ENCODE measurements around the gene SPAG5.

SPAG5 gene

GRCh38 chr17:28530250-28530649 lies 68.6 kb downstream of the SPAG5 start:
- no peak for TF ChIP-seq CTCF (IDR thresholded peaks at IDR 0.05; ENCODE audit: control extremely low read depth, extremely low read depth, low read depth, missing control alignments)
- ChIA-PET POLR2A (no interaction called here), CTCF (interaction anchor here (3.8 to 15.2 kb wide), 3 partner anchors 10 to 33 kb away, joined by 15 to 260 read pairs (median 25); no protein-coding TSS in a partner anchor)
- DNase-seq (ENCODE audit: extremely low spot score): no peak

GRCh38 chr17:28529013-28529400 lies 69.8 kb downstream of the SPAG5 start:
- POLR2A ChIA-PET: no interaction called here

GRCh38 chr17:28528327-28529012 lies 70.4 kb downstream of the SPAG5 start:
- TF ChIP-seq CTCF (IDR thresholded peaks at IDR 0.05; ENCODE audit: control extremely low read depth, extremely low read depth, low read depth, missing control alignments): no peak
- CTCF ChIA-PET: interaction anchor here (0.8 to 5.8 kb wide), 7 partner anchors 8 to 40 kb away, joined by 3 to 25 read pairs (median 6); no protein-coding TSS in a partner anchor
- DNase-seq (ENCODE audit: extremely low spot score): no peak
- POLR2A ChIA-PET: no interaction called here

More at GRCh38 chr17:28529013-28529400, 69.8 kb downstream of the SPAG5 start:
- no peak for TF ChIP-seq CTCF (IDR thresholded peaks at IDR 0.05; ENCODE audit: control extremely low read depth, extremely low read depth, low read depth, missing control alignments)
- no peak for DNase-seq (ENCODE audit: extremely low spot score)
- CTCF ChIA-PET: interaction anchor here (0.8 to 5.8 kb wide), 6 partner anchors 8 to 40 kb away, joined by 3 to 25 read pairs (median 8); no protein-coding TSS in a partner anchor

- POLR2A ChIA-PET: no interaction called here
- CTCF ChIA-PET: interaction anchor here (0.8 to 5.8 kb wide), 6 partner anchors 10 to 39 kb away, joined by 3 to 25 read pairs (median 8); no protein-coding TSS in a partner anchor
- no peak for DNase-seq (ENCODE audit: extremely low spot score)
- TF ChIP-seq CTCF (IDR thresholded peaks at IDR 0.05; ENCODE audit: control extremely low read depth, extremely low read depth, low read depth, missing control alignments): no peak
Observed at GRCh38 chr17:28527859-28528258, 71.0 kb downstream of the SPAG5 start.

Data from GM10248 (cell line).